ENCODE measurements around the gene PPARA.

GRCh38 chr22:46148336-46148735 lies 2.0 kb upstream of the PPARA start:
- TF ChIP-seq CTCF (IDR thresholded peaks at IDR 0.05; ENCODE audit: low read length), result no peak
- TF ChIP-seq EZH2 (IDR thresholded peaks at IDR 0.05; ENCODE audit: borderline replicate concordance, low read length), result no peak

Data from OCI-LY1 (cell line).